K562 (cell line): Measurements from ENCODE around the gene TALDO1. TPM values are rescaled to one million over a fixed set of nuclear protein-coding genes. Genes with fewer than 3 reads are reported as not detected.

Experiments
- ATAC-seq: fragments of 200-7000 bp; cut with Tn5 transposase; 3 replicates; pipeline ENCODE4 v1.9.1; 2020; ENCODE audit warnings: moderate library complexity
- BruUV-seq: library from RNA; stranded (reverse); fragments of 400-500 nt; replicated peaks from 2 replicates; lab custom pipeline; 2021; lab: Mats Ljungman, UMichigan
- CTCF ChIA-PET: fragments of 300-600 bp; formaldehyde crosslinking; extraction: SDS; loops from one replicate; lab custom pipeline; 2021; ENCODE audit warnings: low intra/inter-chr PET ratio; lab: Yijun Ruan, JAX
- POLR2A ChIA-PET: fragments of 300-600, 350-650 bp; sonication (Branson Sonifier 250); formaldehyde crosslinking; extraction: SDS; loops from one replicate; lab custom pipeline; 2021; ENCODE audit warnings: antibody characterized with exemption, inconsistent platforms; lab: Yijun Ruan, JAX
- DNase-seq, 4 experiments: peaks; one replicate each; pipeline versions ENCODE4 v3.0.0 to v3.0.0-alpha.2; 2011 to 2018; ENCODE audit warnings: low spot score in 3 of 4, mixed read lengths in 3 of 4; ENCODE audit errors: extremely low read depth in 1 of 4
- FAIRE-seq: peaks from 2 replicates; lab custom pipeline; 2011; peaks lifted over from hg19 to GRCh38; lab: Jason Lieb, UNC
- H2AFZ ChIP-seq: 2 replicates; pipeline ENCODE4 v1.6.0; 2011; ENCODE audit warnings: low read depth, low read length, control low read depth, inconsistent platforms
- H3K27ac ChIP-seq: fragments of 200-600 bp; 3 replicates; pipeline ENCODE4 v1.8.0; 2011; ENCODE audit warnings: low read depth, mild to moderate bottlenecking, control low read depth, inconsistent platforms, low read length, moderate library complexity, mixed read lengths; ENCODE audit errors: extremely low read depth
- H3K27me3 ChIP-seq, 2 experiments: fragments of 300-600 bp in 1 of 2; 2 replicates in 1 of 2; 3 replicates in 1 of 2; pipeline versions ENCODE4 v1.6.0 to v1.8.0; 2011; ENCODE audit warnings: inconsistent platforms in 2 of 2, low read length in 2 of 2, mild to moderate bottlenecking in 1 of 2, mixed read lengths in 1 of 2, moderate library complexity in 1 of 2; ENCODE audit not compliant: control insufficient read depth in 2 of 2, insufficient read depth in 2 of 2
- H3K36me3 ChIP-seq: fragments of 300-600 bp; 3 replicates; pipeline ENCODE4 v1.8.0; 2011; ENCODE audit warnings: mild to moderate bottlenecking, low read length, inconsistent platforms; ENCODE audit not compliant: control insufficient read depth, insufficient read depth
- H3K4me1 ChIP-seq, 2 experiments: fragments of 200-600 bp in 1 of 2; replicated peaks in 1 of 2; 2 replicates in 1 of 2; 3 replicates in 1 of 2; pipeline versions ENCODE4 v1.5.1 to v1.8.0; 2011; ENCODE audit warnings: inconsistent platforms in 2 of 2, low read length in 2 of 2, mild to moderate bottlenecking in 1 of 2, mixed read lengths in 1 of 2, moderate library complexity in 1 of 2; ENCODE audit not compliant: control insufficient read depth in 2 of 2, insufficient read depth in 2 of 2
- H3K4me2 ChIP-seq: 2 replicates; pipeline ENCODE4 v1.6.1; 2011; ENCODE audit warnings: low read length, control low read depth, inconsistent platforms, mixed read lengths; ENCODE audit not compliant: insufficient read depth
- H3K4me3 ChIP-seq: fragments of 200-600 bp; sonication (generic), shearing (Covaris generic); 2 replicates; pipeline ENCODE4 v1.5.1; 2016; ENCODE audit warnings: control low read depth, inconsistent platforms
- H3K79me2 ChIP-seq: fragments of 200-600 bp; 3 replicates; pipeline ENCODE4 v1.8.0; 2011; ENCODE audit warnings: low read length, inconsistent platforms; ENCODE audit not compliant: control insufficient read depth, insufficient read depth
- H3K9ac ChIP-seq, 2 experiments: 2 replicates each; pipeline versions ENCODE4 v1.6.0 to v1.6.1; 2011; ENCODE audit warnings: low read depth in 2 of 2, low read length in 2 of 2, control low read depth in 1 of 2, inconsistent platforms in 1 of 2, mild to moderate bottlenecking in 1 of 2, mixed read lengths in 1 of 2; ENCODE audit not compliant: insufficient read depth in 1 of 2
- H3K9me1 ChIP-seq: one replicate; pipeline ENCODE4 v1.6.0; 2011; ENCODE audit warnings: inconsistent platforms, mild to moderate bottlenecking, low read length, moderate library complexity; ENCODE audit not compliant: control insufficient read depth, insufficient read depth
- H3K9me3 ChIP-seq: replicated peaks from 2 replicates; pipeline ENCODE4 v1.5.1; 2011; ENCODE audit warnings: low read depth, low read length, inconsistent platforms; ENCODE audit not compliant: control insufficient read depth, insufficient read depth
- H4K20me1 ChIP-seq: replicated peaks from 2 replicates; pipeline ENCODE4 v1.6.1; 2011; ENCODE audit warnings: low read length, inconsistent platforms, mixed read lengths; ENCODE audit not compliant: control insufficient read depth, insufficient read depth
- C11orf30 ChIP-seq: fragments of 450-650 bp; IDR thresholded peaks from 2 replicates; pipeline ENCODE4 v1.6.1; 2016; ENCODE audit warnings: low read depth, mild to moderate bottlenecking
- DPF2 ChIP-seq: fragments of 450-650 bp; IDR thresholded peaks from 2 replicates; pipeline ENCODE4 v1.6.1; 2016
- E2F1 ChIP-seq: sonication (generic); formaldehyde crosslinking; IDR thresholded peaks from 2 replicates; pipeline ENCODE4 v1.8.1; 2023; ENCODE audit warnings: mild to moderate bottlenecking, missing genetic modification reagents, moderate library complexity
- E2F6 ChIP-seq, 2 experiments: IDR thresholded peaks; 2 replicates each; pipeline ENCODE4 v1.6.1; 2011; ENCODE audit warnings: borderline replicate concordance in 1 of 2, control low read depth in 1 of 2, low read depth in 1 of 2, low read length in 1 of 2, mild to moderate bottlenecking in 1 of 2, mixed read lengths in 1 of 2, moderate library complexity in 1 of 2; ENCODE audit not compliant: insufficient read depth in 1 of 2, insufficient read length in 1 of 2, poor library complexity in 1 of 2, severe bottlenecking in 1 of 2; ENCODE audit errors: extremely low read depth in 1 of 2
- EP400 ChIP-seq: fragments of 450-650 bp; IDR thresholded peaks from 2 replicates; pipeline ENCODE4 v1.6.1; 2017; ENCODE audit warnings: antibody characterized with exemption, mild to moderate bottlenecking, moderate library complexity
- HNRNPLL ChIP-seq: fragments of 200-400 bp; formaldehyde crosslinking; IDR thresholded peaks from 2 replicates; pipeline ENCODE4 v1.6.1; 2017; ENCODE audit warnings: low read length, low read depth, mild to moderate bottlenecking; ENCODE audit not compliant: poor library complexity, severe bottlenecking
- L3MBTL2 ChIP-seq: fragments of 450-650 bp; IDR thresholded peaks from 2 replicates; pipeline ENCODE4 v1.6.1; 2016; ENCODE audit warnings: mild to moderate bottlenecking, moderate library complexity
- MAZ ChIP-seq, 2 experiments: fragments of 450-650 bp in 1 of 2; sonication (generic) in 1 of 2; formaldehyde crosslinking; IDR thresholded peaks in 1 of 2; conservative IDR thresholded peaks in 1 of 2; 2 replicates each; pipeline versions ENCODE4 v1.4.0 to v1.5.0; 2020; ENCODE audit warnings: mild to moderate bottlenecking in 1 of 2, missing genetic modification reagents in 1 of 2
- NUFIP1 ChIP-seq: fragments of 450-650 bp; IDR thresholded peaks from 2 replicates; pipeline ENCODE4 v1.6.1; 2018; ENCODE audit not compliant: partially characterized antibody
- POLR2G ChIP-seq: fragments of 200-400 bp; formaldehyde crosslinking; IDR thresholded peaks from 2 replicates; pipeline ENCODE4 v1.6.1; 2017; ENCODE audit warnings: low read depth, mild to moderate bottlenecking, antibody characterized with exemption, low read length, moderate library complexity
- RB1 ChIP-seq: fragments of 450-650 bp; IDR thresholded peaks from 2 replicates; pipeline ENCODE4 v1.6.1; 2017; ENCODE audit warnings: low read depth, mild to moderate bottlenecking
- RFX1 ChIP-seq: fragments of 450-650 bp; IDR thresholded peaks from 2 replicates; pipeline ENCODE4 v1.6.1; 2016; ENCODE audit warnings: mild to moderate bottlenecking, moderate library complexity
- VEZF1 ChIP-seq: fragments of 200-800 bp; sonication (Bioruptor generic); IDR thresholded peaks from 2 replicates; pipeline ENCODE4 v1.6.1; 2017; ENCODE audit warnings: missing genetic modification characterization, missing compliant biosample characterization
- ZBTB8A ChIP-seq: fragments of 450-650 bp; IDR thresholded peaks from 2 replicates; pipeline ENCODE4 v1.6.1; 2018; ENCODE audit warnings: mild to moderate bottlenecking, moderate library complexity; ENCODE audit not compliant: partially characterized antibody
- ZNF174 ChIP-seq: fragments of 250-450 bp; sonication (Bioruptor Pico); IDR thresholded peaks from 2 replicates; pipeline ENCODE4 v1.4.0; 2020; ENCODE audit warnings: mild to moderate bottlenecking
- WGBS: fragments of 100-300 bp; shearing (Covaris generic); methylation state at CpG from one replicate; pipeline ENCODE4 v1.1.6; 2016; ENCODE audit warnings: low coverage, mixed read lengths; ENCODE audit not compliant: insufficient coverage; ENCODE audit errors: missing lambda C conversion rate; 5-methylcytosine and 5-hydroxymethylcytosine counted together
- in situ Hi-C: fragments of 300-500 bp; cut with MboI; formaldehyde crosslinking; loops from 4 replicates; pipeline ENCODE4 v1.15.0; 2018; ENCODE audit warnings: inconsistent platforms, mixed read lengths
- intact Hi-C: fragments of 100-400 bp; cut with micrococcal nuclease; formaldehyde crosslinking; loops from 2 replicates; pipeline ENCODE4 v1.14.2; 2022
- polyA plus RNA-seq, 8 experiments: library from polyadenylated mRNA; depleted of rRNA in 4 of 8; stranded (reverse) in 5 of 8; unstranded in 3 of 8; fragments of >200 nt; fragmentation: Nextera tagmentation in 2 of 8; fragmentation: Illumina TruSeq in 1 of 8; extraction: Ambion mirVana in 2 of 8; extraction: Trizol in 1 of 8; gene quantifications; 2 replicates each; pipeline versions ENCODE4 v1.2.1 to v1.2.3, GENCODE V29; 2011 to 2014; ENCODE audit warnings: inconsistent platforms in 1 of 8, missing spikeins in 1 of 8
- total RNA-seq, 7 experiments: library from RNA; depleted of rRNA in 6 of 7; stranded (reverse); fragments of >200 nt in 6 of 7; fragmentation: Illumina TruSeq in 2 of 7; extraction: Trizol in 2 of 7; gene quantifications; 2 replicates each; pipeline versions ENCODE4 v1.2.1 to v1.2.3, GENCODE V29; 2011 to 2021; ENCODE audit warnings: low replicate concordance in 1 of 7
- TF ChIP-seq, protein P1 (sequence below): sonication (generic); formaldehyde crosslinking; IDR thresholded peaks from 2 replicates; pipeline ENCODE4 v1.9.0; 2022; ENCODE audit warnings: mild to moderate bottlenecking, missing genetic modification reagents

Gene TALDO1
- total and polyA plus RNA-seq, 9 of the 15 experiments (the other 6 are each of a cell fraction or from before 2014, with no cell fraction given) = 260 to 541 (median 441) TPM

DNA sequence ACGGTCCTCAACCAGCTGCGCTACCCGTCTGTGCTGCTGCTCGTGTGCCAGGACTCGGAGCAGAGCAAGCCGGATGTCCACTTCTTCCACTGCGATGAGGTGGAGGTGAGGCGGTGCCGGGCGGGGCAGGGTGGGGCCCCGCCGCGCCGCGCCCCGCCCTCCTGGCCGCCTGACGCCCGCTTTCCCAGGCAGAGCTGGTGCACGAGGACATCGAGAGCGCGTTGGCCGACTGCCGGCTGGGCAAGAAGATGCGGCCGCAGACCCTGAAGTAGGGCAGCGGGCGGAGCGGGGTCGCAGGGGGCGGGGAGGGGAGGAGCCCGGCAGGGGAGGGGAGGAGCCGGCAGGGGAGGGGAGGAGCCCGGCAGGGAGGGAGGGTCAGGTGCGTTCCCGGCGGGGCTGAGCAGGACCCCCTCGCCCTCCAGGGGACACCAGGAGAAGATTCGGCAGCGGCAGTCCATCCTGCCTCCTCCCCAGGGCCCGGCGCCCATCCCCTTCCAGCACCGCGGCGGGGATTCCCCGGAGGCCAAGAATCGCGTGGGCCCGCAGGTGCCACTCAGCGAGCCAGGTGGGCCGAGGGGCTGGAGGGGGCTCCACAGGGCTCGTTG, 26.5 kb upstream of the TALDO1 start:
- FAIRE-seq (no peak), ATAC-seq (peak; percentile 79), DNase-seq (peak; percentile 63 to 83 (median 72))
- Histone ChIP-seq H3K79me2 (no peaks in the 10 kb centered on the region), H4K20me1 (no peaks in the 10 kb centered on the region; the same call in 1 of the 2 replicates), H3K4me1 (peaks cover 8 to 60% of the 10 kb centered on the region in 2 experiments), H3K36me3 (no peaks in the 10 kb centered on the region), H3K4me2 (no peak overlapping the region), H3K9me3 (no peaks in the 10 kb centered on the region), H3K4me3 (0 out of 2 replicates have a peak overlapping the region, but pooled peaks have one; percentile 13), H3K9ac (peak overlapping the region in 1 of 2 experiments; percentile 76; a peak in 2 of 4 replicates), H3K9me1 (no peaks in the 10 kb centered on the region), H2AFZ (0 out of 2 replicates have a peak overlapping the region, but pooled peaks have one; percentile 14), H3K27me3 (no peaks in the 10 kb centered on the region; a peak in 1 of 5 replicates)
- in situ Hi-C loops (no loop called here), intact Hi-C loops (no loop called here)
- no TSS peak for BruUV-seq
- POLR2A ChIA-PET = interaction anchor here (0.6 to 1.0 kb wide), 3 partner anchors 9 to 56 kb away, joined by 3 to 6 read pairs (median 3); partner anchors contain the start of gene TMEM80
- WGBS = 24% methylated on average over 6 of the region's 53 CpGs
- TF ChIP-seq E2F6 (IDR thresholded peaks at IDR 0.05; ENCODE audit: borderline replicate concordance in 1 of 2, extremely low read depth in 1 of 2, insufficient read depth in 1 of 2, insufficient read length in 1 of 2, low read depth in 1 of 2, low read length in 1 of 2, poor library complexity in 1 of 2, severe bottlenecking in 1 of 2) (peak; percentile 50 to 83), VEZF1 (CRISPR knock-in tag) (peak; percentile 43), DPF2 (no peak), E2F1 (CRISPR knock-in tag) (no peak), RB1 (no peak), C11orf30 (no peak), HNRNPLL (no peak), ZNF174 (CRISPR knock-in tag) (no peak), EP400 (no peak), ZBTB8A (no peak), POLR2G (0 out of 2 replicates have a peak, but pooled peaks have one; percentile 16), NUFIP1 (no peak), RFX1 (no peak), MAZ (CRISPR knock-in tag; conservative IDR thresholded peaks at IDR 0.05 in 1 of 2, IDR thresholded peaks at IDR 0.05 in 1 of 2) (peak in 1 of 2 experiments; percentile 21; a peak in 1 of 4 replicates), L3MBTL2 (peak; percentile 37; the same call in 1 of the 2 replicates)
- TF ChIP-seq, protein P1, sequence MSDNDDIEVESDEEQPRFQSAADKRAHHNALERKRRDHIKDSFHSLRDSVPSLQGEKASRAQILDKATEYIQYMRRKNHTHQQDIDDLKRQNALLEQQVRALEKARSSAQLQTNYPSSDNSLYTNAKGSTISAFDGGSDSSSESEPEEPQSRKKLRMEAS (CRISPR knock-in tag) = 0 out of 2 replicates have a peak, but pooled peaks have one; percentile 17
- TF ChIP-seq, all 486 proteins: peak for 6
- CTCF ChIA-PET = no interaction called here
- no peak overlapping the region for H3K27ac ChIP-seq
